ENCODE results near the gene STRA8.

STRA8 gene

GRCh38 chr7:135269921-135270320, 36.3 kb downstream of the STRA8 start:
- DNase-seq (ENCODE audit: low spot score): peak; percentile 57

- no peak for DNase-seq (ENCODE audit: low spot score)
Measured at GRCh38 chr7:135270577-135271254, 37.1 kb downstream of the STRA8 start.

- DNase-seq (ENCODE audit: low spot score): no peak
Measured at GRCh38 chr7:135271255-135271615, 37.6 kb downstream of the STRA8 start.

GRCh38 chr7:135272303-135272702, 38.7 kb downstream of the STRA8 start:
- DNase-seq (ENCODE audit: low spot score): no peak

GRCh38 chr7:135273581-135273980, 39.9 kb downstream of the STRA8 start:
- no peak for DNase-seq (ENCODE audit: low spot score)

GRCh38 chr7:135274495-135275268, 41.0 kb downstream of the STRA8 start:
- DNase-seq (ENCODE audit: low spot score): no peak

GRCh38 chr7:135275971-135276580, 42.4 kb downstream of the STRA8 start:
- DNase-seq (ENCODE audit: low spot score): no peak

GRCh38 chr7:135277161-135277560, 43.5 kb downstream of the STRA8 start:
- no peak for DNase-seq (ENCODE audit: low spot score)

GRCh38 chr7:135281363-135281949, 47.8 kb downstream of the STRA8 start:
- peak; percentile 81 for DNase-seq (ENCODE audit: low spot score)

- no peak for DNase-seq (ENCODE audit: low spot score)
Measured at GRCh38 chr7:135282561-135283254, 49.1 kb downstream of the STRA8 start.

- no peak for DNase-seq (ENCODE audit: low spot score)
Measured at GRCh38 chr7:135283959-135284638, 50.5 kb downstream of the STRA8 start.

- no peak for DNase-seq (ENCODE audit: low spot score)
Measured at GRCh38 chr7:135285547-135286233, 52.1 kb downstream of the STRA8 start.

GRCh38 chr7:135286876-135287275, 53.2 kb downstream of the STRA8 start:
- no peak for DNase-seq (ENCODE audit: low spot score)

GRCh38 chr7:135290594-135290993, 57.0 kb downstream of the STRA8 start:
- no peak for DNase-seq (ENCODE audit: low spot score)

- no peak for DNase-seq (ENCODE audit: low spot score)
Measured at GRCh38 chr7:135291809-135292253, 58.2 kb downstream of the STRA8 start.

- no peak for DNase-seq (ENCODE audit: low spot score)
Measured at GRCh38 chr7:135299235-135299634, 65.6 kb downstream of the STRA8 start.

GRCh38 chr7:135300913-135301765, 67.5 kb downstream of the STRA8 start:
- DNase-seq (ENCODE audit: low spot score): no peak
